ENCODE measurements around the gene AFF1. TPM values are rescaled to one million over a fixed set of nuclear protein-coding genes. Genes with fewer than 3 reads are reported as not detected.
A peak's percentile ranks its signal among the peaks of the same experiment; 100 is the strongest.

The AFF1 gene
- total RNA-seq, 3 donors from 2014 or later (not counting 1 experiment from before 2014, with no cell fraction given): 87.9 to 93.4 (median 91.7) TPM

DNA sequence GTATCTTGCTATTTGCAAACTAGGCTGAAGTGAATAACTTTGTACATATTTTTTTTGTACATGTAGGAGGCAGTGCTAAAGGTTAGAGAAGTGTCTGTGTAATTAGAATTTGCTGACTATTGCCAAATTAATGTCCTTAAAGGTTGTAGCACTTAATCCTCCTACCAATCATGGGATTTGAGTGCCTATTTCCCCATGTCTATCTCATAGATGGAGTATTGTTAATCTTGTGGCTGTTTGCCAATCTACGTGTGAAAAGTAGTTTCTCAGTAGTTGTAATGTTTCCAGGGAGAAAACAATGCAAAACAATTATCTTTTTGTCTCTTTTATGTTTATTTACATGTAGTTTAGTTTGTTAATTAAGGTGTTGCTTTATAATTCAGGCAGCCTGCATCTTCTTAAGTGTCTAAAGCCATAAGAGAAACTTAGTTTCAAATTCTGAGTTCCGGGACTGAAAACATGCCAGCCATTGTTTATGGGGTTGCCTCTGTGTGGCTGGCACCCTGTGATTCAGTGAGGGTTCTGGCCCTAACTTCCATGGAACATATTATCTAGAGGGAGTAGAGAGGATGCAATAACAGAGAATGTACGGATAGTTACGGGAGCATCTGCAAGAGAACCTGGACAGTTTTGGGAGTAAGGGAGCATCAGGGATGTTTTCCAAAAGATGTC, 143.2 kb downstream of the AFF1 start:
- intact Hi-C loops (cut with micrococcal nuclease): no loop called here
- peaks cover 15% of the 10 kb centered on the region for H3K4me1 ChIP-seq (ENCODE audit: control insufficient read depth, insufficient read depth, low read length)
- Mint-ChIP-seq H3K4me3 (no peak overlapping the region), H3K9me3 (no peaks in the 10 kb centered on the region), H3K36me3 (no peaks in the 10 kb centered on the region), H3K27ac (peak overlapping the region in 1 of 2 donors; percentile 12), H3K4me1 (peaks cover 67% of the 10 kb centered on the region in 2 donors), H3K27me3 (ENCODE audit: low read depth in 2 of 2) (no peaks in the 10 kb centered on the region)
- ATAC-seq (no peak), DNase-seq (no peak)
- no peaks in the 10 kb centered on the region for H3K36me3 ChIP-seq (ENCODE audit: control insufficient read depth, insufficient read depth, low read length)
- no peak for TF ChIP-seq CTCF (IDR thresholded peaks at IDR 0.05)
- H3K9me3 ChIP-seq (ENCODE audit: control insufficient read depth, insufficient read depth, low read length): no peaks in the 10 kb centered on the region
- no peak overlapping the region for H3K4me3 ChIP-seq (ENCODE audit: low read length)
- H3K27me3 ChIP-seq (ENCODE audit: control insufficient read depth, insufficient read depth, low read length): no peaks in the 10 kb centered on the region
- no peak overlapping the region for H3K27ac ChIP-seq (ENCODE audit: low read length)
- 98% methylated on average over 3 of the region's 4 CpGs for WGBS (ENCODE audit: insufficient coverage)

DNA sequence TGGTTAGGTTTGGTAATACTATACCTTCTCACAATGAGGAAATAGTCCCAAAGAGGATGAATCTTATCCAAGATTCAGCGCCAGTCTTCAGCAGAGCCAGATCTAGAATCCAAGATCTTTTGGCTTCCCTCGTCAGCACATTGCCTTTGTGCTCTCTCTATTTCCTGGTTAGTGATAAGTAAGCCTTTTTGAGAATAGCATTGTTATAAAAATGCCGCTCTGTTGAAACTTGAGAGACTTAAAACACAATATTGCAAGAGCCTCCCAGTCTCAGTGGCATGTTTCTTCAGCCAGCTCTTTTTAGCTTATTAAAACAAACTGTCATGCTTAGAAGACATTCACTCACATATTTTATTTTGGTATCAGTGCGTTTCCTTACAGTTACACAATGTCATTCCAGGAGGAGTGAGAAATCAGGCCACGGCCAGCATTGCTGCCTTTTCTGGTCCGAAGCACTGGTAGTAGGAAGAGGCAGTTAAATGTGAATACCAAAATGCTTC, 144.2 kb downstream of the AFF1 start:
- Mint-ChIP-seq H3K4me1 (peaks cover 61 to 65% of the 10 kb centered on the region in 2 donors), H3K4me3 (no peak overlapping the region), H3K27ac (no peak overlapping the region), H3K36me3 (no peaks in the 10 kb centered on the region), H3K9me3 (no peaks in the 10 kb centered on the region), H3K27me3 (ENCODE audit: low read depth in 2 of 2) (no peaks in the 10 kb centered on the region)
- no peak for DNase-seq
- TF ChIP-seq CTCF (IDR thresholded peaks at IDR 0.05): no peak
- Histone ChIP-seq H3K27ac (ENCODE audit: low read length) (no peak overlapping the region), H3K4me3 (ENCODE audit: low read length) (no peak overlapping the region), H3K4me1 (ENCODE audit: control insufficient read depth, insufficient read depth, low read length) (peaks cover 11% of the 10 kb centered on the region), H3K27me3 (ENCODE audit: control insufficient read depth, insufficient read depth, low read length) (no peaks in the 10 kb centered on the region), H3K36me3 (ENCODE audit: control insufficient read depth, insufficient read depth, low read length) (peaks cover 2% of the 10 kb centered on the region), H3K9me3 (ENCODE audit: control insufficient read depth, insufficient read depth, low read length) (no peaks in the 10 kb centered on the region)
- WGBS (ENCODE audit: insufficient coverage): 94% methylated on average over 5 of the region's 6 CpGs
- intact Hi-C loops (cut with micrococcal nuclease): no loop called here
- no peak for ATAC-seq

DNA sequence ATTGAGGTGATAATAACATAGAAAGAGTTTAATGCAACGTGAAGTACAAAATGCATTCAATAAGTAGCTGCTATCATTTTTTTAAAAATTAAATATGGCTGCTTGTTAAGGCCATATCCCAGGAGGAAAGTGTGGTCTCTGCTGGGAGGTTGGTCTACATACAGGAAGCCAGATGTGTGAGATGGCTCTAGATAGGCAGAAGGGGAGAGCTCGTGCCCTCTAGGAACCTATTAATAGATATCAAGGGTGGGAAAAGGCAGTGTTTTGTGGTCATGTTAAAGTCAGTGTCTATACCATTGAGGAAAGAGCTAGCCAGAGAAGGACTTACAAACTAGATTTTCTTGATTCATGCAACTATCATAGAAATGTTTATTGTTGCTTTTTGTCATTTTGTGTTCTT, 145.2 kb downstream of the AFF1 start:
- Histone ChIP-seq H3K4me3 (ENCODE audit: low read length) (no peak overlapping the region), H3K27me3 (ENCODE audit: control insufficient read depth, insufficient read depth, low read length) (no peaks in the 10 kb centered on the region), H3K9me3 (ENCODE audit: control insufficient read depth, insufficient read depth, low read length) (no peaks in the 10 kb centered on the region), H3K27ac (ENCODE audit: low read length) (no peak overlapping the region), H3K36me3 (ENCODE audit: control insufficient read depth, insufficient read depth, low read length) (peaks cover 6% of the 10 kb centered on the region), H3K4me1 (ENCODE audit: control insufficient read depth, insufficient read depth, low read length) (peaks cover 7% of the 10 kb centered on the region)
- Mint-ChIP-seq H3K27ac (peak overlapping the region; percentile 50 to 53), H3K4me1 (peaks cover 60 to 64% of the 10 kb centered on the region in 2 donors), H3K9me3 (no peaks in the 10 kb centered on the region), H3K4me3 (no peak overlapping the region), H3K27me3 (ENCODE audit: low read depth in 2 of 2) (no peaks in the 10 kb centered on the region), H3K36me3 (peaks cover 6% of the 10 kb centered on the region)
- TF ChIP-seq CTCF (IDR thresholded peaks at IDR 0.05): no peak
- intact Hi-C loops (cut with micrococcal nuclease): no loop called here
- DNase-seq (no peak), ATAC-seq (peak in 1 of 3 donors; percentile 39)
- 0% methylated on average over 1 of the region's 2 CpGs for WGBS (ENCODE audit: insufficient coverage)

DNA sequence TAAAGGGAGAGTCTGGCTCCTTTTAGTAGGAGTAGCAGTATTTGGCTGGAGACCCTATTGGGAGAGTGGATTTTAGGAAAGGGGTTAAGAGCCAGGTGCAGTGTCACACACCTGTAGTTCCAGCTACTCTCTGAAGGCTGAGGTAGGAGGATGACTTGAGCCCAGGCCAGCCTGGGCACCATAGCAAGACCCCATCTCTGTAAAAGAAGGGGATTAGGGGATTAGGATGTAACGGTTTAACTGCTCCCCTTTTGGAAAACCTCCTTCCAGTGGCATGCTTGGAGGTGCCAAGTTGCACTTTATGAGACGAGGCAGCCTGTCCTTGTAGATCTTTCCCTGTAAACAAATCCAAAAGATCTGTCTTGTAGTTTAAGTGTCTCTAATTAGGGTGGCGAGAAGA, 145.7 kb downstream of the AFF1 start:
- intact Hi-C loops (cut with micrococcal nuclease): no loop called here
- peaks cover 6% of the 10 kb centered on the region for H3K36me3 Mint-ChIP-seq
- Histone ChIP-seq H3K9me3 (ENCODE audit: control insufficient read depth, insufficient read depth, low read length) (no peaks in the 10 kb centered on the region), H3K4me3 (ENCODE audit: low read length) (no peak overlapping the region), H3K4me1 (ENCODE audit: control insufficient read depth, insufficient read depth, low read length) (peaks cover 7% of the 10 kb centered on the region), H3K27ac (ENCODE audit: low read length) (no peak overlapping the region), H3K27me3 (ENCODE audit: control insufficient read depth, insufficient read depth, low read length) (no peaks in the 10 kb centered on the region), H3K36me3 (ENCODE audit: control insufficient read depth, insufficient read depth, low read length) (peaks cover 6% of the 10 kb centered on the region)
- H3K4me3 Mint-ChIP-seq: no peak overlapping the region
- ATAC-seq (no peak), DNase-seq (no peak)
- peak overlapping the region; percentile 50 to 53 for H3K27ac Mint-ChIP-seq
- no peaks in the 10 kb centered on the region for H3K27me3 Mint-ChIP-seq (ENCODE audit: low read depth in 2 of 2)
- no peak for TF ChIP-seq CTCF (IDR thresholded peaks at IDR 0.05)
- 100% methylated on average over 2 of the region's 3 CpGs for WGBS (ENCODE audit: insufficient coverage)
- no peaks in the 10 kb centered on the region for H3K9me3 Mint-ChIP-seq
- peaks cover 57 to 60% of the 10 kb centered on the region in 2 donors for H3K4me1 Mint-ChIP-seq

All from natural killer cell (primary cell).